Measurements from ENCODE around the gene VANGL1.

DNA sequence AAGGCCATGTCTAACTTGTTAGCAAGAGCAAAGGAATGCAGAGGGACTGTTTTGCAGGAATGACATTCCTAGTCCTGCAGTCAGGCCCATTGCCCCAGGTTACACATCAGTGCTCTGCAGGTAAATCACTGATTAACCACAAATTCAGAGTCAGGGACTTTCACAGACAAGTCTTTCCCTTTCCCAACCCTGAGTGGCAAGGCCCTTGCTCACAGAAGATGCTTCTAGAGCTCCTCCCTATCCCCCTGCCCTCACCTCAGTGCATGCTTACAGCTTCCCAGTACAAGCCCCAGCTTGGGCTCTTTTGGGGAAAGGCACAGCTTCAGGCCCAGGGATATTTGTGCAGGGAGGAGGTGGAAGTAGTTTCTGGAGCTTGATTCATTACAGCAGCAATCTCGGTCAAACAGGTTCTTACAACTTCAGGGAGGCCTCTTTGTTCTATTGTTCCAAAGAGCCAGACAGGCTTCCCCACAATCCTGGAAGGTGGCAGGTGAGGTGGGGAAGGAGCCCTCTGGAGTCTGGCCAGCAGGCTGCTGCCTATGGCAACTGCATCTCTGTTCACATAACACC lies 72.9 kb downstream of the VANGL1 start:
- TF ChIP-seq POLR2A (IDR thresholded peaks at IDR 0.05; ENCODE audit: low read depth) (no peak), EP300 (IDR thresholded peaks at IDR 0.05) (no peak), POLR2AphosphoS5 (IDR thresholded peaks at IDR 0.05) (no peak)
- TF ChIP-seq, protein P1, sequence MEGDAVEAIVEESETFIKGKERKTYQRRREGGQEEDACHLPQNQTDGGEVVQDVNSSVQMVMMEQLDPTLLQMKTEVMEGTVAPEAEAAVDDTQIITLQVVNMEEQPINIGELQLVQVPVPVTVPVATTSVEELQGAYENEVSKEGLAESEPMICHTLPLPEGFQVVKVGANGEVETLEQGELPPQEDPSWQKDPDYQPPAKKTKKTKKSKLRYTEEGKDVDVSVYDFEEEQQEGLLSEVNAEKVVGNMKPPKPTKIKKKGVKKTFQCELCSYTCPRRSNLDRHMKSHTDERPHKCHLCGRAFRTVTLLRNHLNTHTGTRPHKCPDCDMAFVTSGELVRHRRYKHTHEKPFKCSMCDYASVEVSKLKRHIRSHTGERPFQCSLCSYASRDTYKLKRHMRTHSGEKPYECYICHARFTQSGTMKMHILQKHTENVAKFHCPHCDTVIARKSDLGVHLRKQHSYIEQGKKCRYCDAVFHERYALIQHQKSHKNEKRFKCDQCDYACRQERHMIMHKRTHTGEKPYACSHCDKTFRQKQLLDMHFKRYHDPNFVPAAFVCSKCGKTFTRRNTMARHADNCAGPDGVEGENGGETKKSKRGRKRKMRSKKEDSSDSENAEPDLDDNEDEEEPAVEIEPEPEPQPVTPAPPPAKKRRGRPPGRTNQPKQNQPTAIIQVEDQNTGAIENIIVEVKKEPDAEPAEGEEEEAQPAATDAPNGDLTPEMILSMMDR (IDR thresholded peaks at IDR 0.05): no peak

Data from esophagus muscularis mucosa (tissue), 4 donors.